A549 (cell line): ENCODE measurements around the gene NPM1.

Source experiments
- CTCF ChIP-seq: fragments of >200 bp; sonication (Bioruptor Twin); formaldehyde crosslinking; IDR thresholded peaks from 3 replicates; pipeline ENCODE4 v1.5.1; 2016
- HDAC2 ChIP-seq: fragments of 200-600 bp; sonication (generic); IDR thresholded peaks from 2 replicates; pipeline ENCODE4 v1.6.1; 2016
- HOXA7 ChIP-seq: fragments of 250-450 bp; sonication (Bioruptor Pico); IDR thresholded peaks from 2 replicates; pipeline ENCODE4 v1.5.0; 2020; ENCODE audit warnings: mild to moderate bottlenecking, moderate library complexity
- MAFK ChIP-seq: fragments of 450-650 bp; IDR thresholded peaks from 2 replicates; pipeline ENCODE4 v1.6.1; 2014; ENCODE audit not compliant: partially characterized antibody
- NFE2L2 ChIP-seq: fragments of 150-350 bp; conservative IDR thresholded peaks from 2 replicates; pipeline ENCODE4 v1.6.1; 2014; ENCODE audit warnings: low read length
- POLR2A ChIP-seq: IDR thresholded peaks from 2 replicates; pipeline ENCODE4 v1.6.1; 2012; ENCODE audit warnings: mild to moderate bottlenecking, low read length
- TF ChIP-seq, protein P1 (sequence below): fragments of 200-600 bp; sonication (generic); IDR thresholded peaks from 2 replicates; pipeline ENCODE4 v1.6.1; 2016; ENCODE audit warnings: antibody characterized with exemption, mild to moderate bottlenecking, moderate library complexity

DNA sequence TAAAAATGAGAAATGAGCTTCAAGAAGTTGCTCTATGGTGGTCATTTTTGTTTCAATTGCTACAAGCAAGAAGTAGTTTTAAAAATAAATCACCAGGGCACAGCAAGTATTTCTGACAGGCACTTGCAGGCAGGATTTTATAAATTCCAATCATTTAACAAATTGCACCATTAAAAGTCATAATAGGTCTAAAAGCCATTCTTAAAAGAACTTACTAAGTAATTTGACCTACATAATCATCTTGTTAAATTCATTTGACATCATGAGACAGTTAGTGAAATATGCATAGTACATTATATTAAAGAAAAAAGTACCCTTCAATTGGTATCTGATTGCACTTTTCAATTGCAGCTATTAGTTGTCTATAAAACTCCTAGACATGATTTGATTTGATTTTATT is 47.6 kb upstream of the NPM1 start:
- no peak for TF ChIP-seq CTCF
- TF ChIP-seq, protein P1, sequence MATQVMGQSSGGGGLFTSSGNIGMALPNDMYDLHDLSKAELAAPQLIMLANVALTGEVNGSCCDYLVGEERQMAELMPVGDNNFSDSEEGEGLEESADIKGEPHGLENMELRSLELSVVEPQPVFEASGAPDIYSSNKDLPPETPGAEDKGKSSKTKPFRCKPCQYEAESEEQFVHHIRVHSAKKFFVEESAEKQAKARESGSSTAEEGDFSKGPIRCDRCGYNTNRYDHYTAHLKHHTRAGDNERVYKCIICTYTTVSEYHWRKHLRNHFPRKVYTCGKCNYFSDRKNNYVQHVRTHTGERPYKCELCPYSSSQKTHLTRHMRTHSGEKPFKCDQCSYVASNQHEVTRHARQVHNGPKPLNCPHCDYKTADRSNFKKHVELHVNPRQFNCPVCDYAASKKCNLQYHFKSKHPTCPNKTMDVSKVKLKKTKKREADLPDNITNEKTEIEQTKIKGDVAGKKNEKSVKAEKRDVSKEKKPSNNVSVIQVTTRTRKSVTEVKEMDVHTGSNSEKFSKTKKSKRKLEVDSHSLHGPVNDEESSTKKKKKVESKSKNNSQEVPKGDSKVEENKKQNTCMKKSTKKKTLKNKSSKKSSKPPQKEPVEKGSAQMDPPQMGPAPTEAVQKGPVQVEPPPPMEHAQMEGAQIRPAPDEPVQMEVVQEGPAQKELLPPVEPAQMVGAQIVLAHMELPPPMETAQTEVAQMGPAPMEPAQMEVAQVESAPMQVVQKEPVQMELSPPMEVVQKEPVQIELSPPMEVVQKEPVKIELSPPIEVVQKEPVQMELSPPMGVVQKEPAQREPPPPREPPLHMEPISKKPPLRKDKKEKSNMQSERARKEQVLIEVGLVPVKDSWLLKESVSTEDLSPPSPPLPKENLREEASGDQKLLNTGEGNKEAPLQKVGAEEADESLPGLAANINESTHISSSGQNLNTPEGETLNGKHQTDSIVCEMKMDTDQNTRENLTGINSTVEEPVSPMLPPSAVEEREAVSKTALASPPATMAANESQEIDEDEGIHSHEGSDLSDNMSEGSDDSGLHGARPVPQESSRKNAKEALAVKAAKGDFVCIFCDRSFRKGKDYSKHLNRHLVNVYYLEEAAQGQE = no peak
- no peak for TF ChIP-seq POLR2A
- no peak for TF ChIP-seq HDAC2
- no peak for TF ChIP-seq NFE2L2
- TF ChIP-seq HOXA7 (CRISPR knock-in tag) = no peak
- no peak for TF ChIP-seq MAFK
